Neural cell (in vitro differentiated cells): ENCODE measurements around the gene INF2. TPM values are rescaled to one million over a fixed set of nuclear protein-coding genes. Genes with fewer than 3 reads are reported as not detected.
"Not testable (repeated sequence)": the region's sequence is repeated elsewhere in the genome, so short reads cannot be mapped to it uniquely, and the experiment has no call there.

Experiments
- H2AFZ ChIP-seq: fragments of 200-600, 300-800 bp; sonication (generic), shearing (Covaris generic); 2 replicates; pipeline ENCODE4 v1.6.0; 2014; ENCODE audit warnings: low read depth, mild to moderate bottlenecking, antibody characterized with exemption, low read length, moderate library complexity
- H3F3A ChIP-seq: fragments of 200-600 bp; shearing (Covaris generic); 2 replicates; pipeline ENCODE4 v1.6.1; 2016; ENCODE audit warnings: mild to moderate bottlenecking, moderate library complexity, mixed read lengths, antibody characterized with exemption, low read length; ENCODE audit not compliant: insufficient read depth, poor library complexity, severe bottlenecking
- H3K27ac ChIP-seq: fragments of 200-600, 300-800 bp; sonication (generic), shearing (Covaris generic); 2 replicates; pipeline ENCODE4 v1.5.1; 2014; ENCODE audit warnings: mild to moderate bottlenecking, low read length, moderate library complexity
- H3K27me3 ChIP-seq: fragments of 300-800, 200-600 bp; sonication (generic), shearing (Covaris generic); 2 replicates; pipeline ENCODE4 v1.6.0; 2014; ENCODE audit warnings: mild to moderate bottlenecking, low read depth, low read length, moderate library complexity; ENCODE audit not compliant: insufficient read depth
- H3K36me3 ChIP-seq: fragments of 300-800, 200-600 bp; sonication (generic), shearing (Covaris generic); 2 replicates; pipeline ENCODE4 v1.5.1; 2014; ENCODE audit warnings: mild to moderate bottlenecking, antibody characterized with exemption, low read length, moderate library complexity; ENCODE audit not compliant: insufficient read depth
- H3K4me2 ChIP-seq: fragments of 300-800, 200-600 bp; sonication (generic), shearing (Covaris generic); 2 replicates; pipeline ENCODE4 v1.6.0; 2014; ENCODE audit warnings: mild to moderate bottlenecking, low read length
- H3K4me3 ChIP-seq: fragments of 300-800, 200-600 bp; sonication (generic), shearing (Covaris generic); 2 replicates; pipeline ENCODE4 v1.5.1; 2014; ENCODE audit warnings: mild to moderate bottlenecking, low read length, moderate library complexity
- H3K79me2 ChIP-seq: fragments of 200-600 bp; shearing (Covaris generic); replicated peaks from 2 replicates; pipeline ENCODE4 v1.6.0; 2014; ENCODE audit warnings: mild to moderate bottlenecking, low read length, moderate library complexity; ENCODE audit not compliant: insufficient read depth
- H3K9ac ChIP-seq: fragments of 300-800, 200-600 bp; sonication (generic), shearing (Covaris generic); 2 replicates; pipeline ENCODE4 v1.6.1; 2016; ENCODE audit warnings: mild to moderate bottlenecking, low read length, mixed read lengths
- H3K9me2 ChIP-seq: fragments of 200-600 bp; shearing (Covaris generic); 2 replicates; pipeline ENCODE4 v1.6.1; 2016; ENCODE audit warnings: mild to moderate bottlenecking, low read length, mixed read lengths; ENCODE audit not compliant: insufficient read depth
- H3K9me3 ChIP-seq: fragments of 200-600, 300-800 bp; sonication (generic), shearing (Covaris generic); 2 replicates; pipeline ENCODE4 v1.6.1; 2016; ENCODE audit warnings: mild to moderate bottlenecking, mixed run types, low read length, moderate library complexity, mixed read lengths
- H4K20me1 ChIP-seq: fragments of 200-600 bp; shearing (Covaris generic); 2 replicates; pipeline ENCODE4 v1.6.1; 2016; ENCODE audit warnings: mild to moderate bottlenecking, mixed run types; ENCODE audit not compliant: insufficient read depth
- EP300 ChIP-seq: fragments of 450-650 bp; conservative IDR thresholded peaks from 2 replicates; pipeline ENCODE4 v1.6.1; 2014; ENCODE audit warnings: antibody characterized with exemption, mild to moderate bottlenecking, moderate library complexity; ENCODE audit not compliant: poor library complexity, severe bottlenecking
- EZH2 ChIP-seq: fragments of 200-600, 300-800 bp; shearing (Covaris generic), sonication (generic); IDR thresholded peaks from 2 replicates; pipeline ENCODE4 v1.6.1; 2014; ENCODE audit warnings: antibody characterized with exemption, low read length, borderline replicate concordance, mild to moderate bottlenecking; ENCODE audit not compliant: insufficient read depth, poor library complexity, severe bottlenecking
- MXI1 ChIP-seq: fragments of 450-650 bp; conservative IDR thresholded peaks from 2 replicates; pipeline ENCODE4 v1.6.1; 2014; ENCODE audit warnings: antibody characterized with exemption, mild to moderate bottlenecking; ENCODE audit not compliant: poor library complexity, severe bottlenecking
- POLR2AphosphoS5 ChIP-seq: IDR thresholded peaks from 2 replicates; pipeline ENCODE4 v1.6.1; 2012
- RAD21 ChIP-seq: fragments of 450-650 bp; conservative IDR thresholded peaks from 2 replicates; pipeline ENCODE4 v1.6.1; 2014; ENCODE audit warnings: antibody characterized with exemption, mild to moderate bottlenecking, moderate library complexity
- SMC3 ChIP-seq: fragments of 450-650 bp; conservative IDR thresholded peaks from 2 replicates; pipeline ENCODE4 v1.6.1; 2014; ENCODE audit warnings: antibody characterized with exemption, mild to moderate bottlenecking, moderate library complexity; ENCODE audit not compliant: poor library complexity
- TAF1 ChIP-seq: IDR thresholded peaks from 2 replicates; pipeline ENCODE4 v1.6.1; 2012; ENCODE audit warnings: low read depth
- polyA plus RNA-seq: library from polyadenylated mRNA; depleted of rRNA; stranded (reverse); fragments of >200 nt; gene quantifications from 2 replicates; pipeline ENCODE4 v1.2.3, GENCODE V29; 2014
- TF ChIP-seq, protein P1 (sequence below): fragments of 450-650 bp; IDR thresholded peaks from 2 replicates; pipeline ENCODE4 v1.5.1; 2014; ENCODE audit warnings: antibody characterized with exemption, mild to moderate bottlenecking, moderate library complexity; ENCODE audit not compliant: poor library complexity, severe bottlenecking
- TF ChIP-seq, protein P2 (sequence below): IDR thresholded peaks from 2 replicates; pipeline ENCODE4 v1.6.1; 2012; ENCODE audit warnings: borderline replicate concordance

INF2 gene
- polyA plus RNA-seq, 1 donor from 2014 or later = 0.02 TPM

DNA sequence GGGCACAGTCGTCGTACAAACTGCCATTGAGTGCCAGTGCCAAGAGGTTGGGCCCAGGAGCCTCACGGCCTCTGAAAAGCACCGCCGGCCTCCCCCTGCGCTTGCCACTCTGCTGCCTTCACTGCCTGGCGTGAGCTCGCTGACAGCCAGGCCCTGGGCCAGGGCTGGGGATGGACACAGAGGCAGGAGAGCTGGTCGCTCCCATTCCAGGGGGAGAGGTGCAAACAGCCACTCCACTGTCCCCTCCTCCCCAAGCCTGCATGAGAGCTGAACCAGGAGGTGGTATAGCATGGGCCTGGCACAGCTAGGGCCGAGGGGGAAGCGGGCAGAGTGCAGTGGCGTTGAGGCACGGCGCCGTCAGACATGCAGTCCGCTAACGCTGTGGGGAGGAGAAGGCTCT, 39.2 kb downstream of the INF2 start:
- TF ChIP-seq EZH2 = no peak
- TF ChIP-seq, protein P1, sequence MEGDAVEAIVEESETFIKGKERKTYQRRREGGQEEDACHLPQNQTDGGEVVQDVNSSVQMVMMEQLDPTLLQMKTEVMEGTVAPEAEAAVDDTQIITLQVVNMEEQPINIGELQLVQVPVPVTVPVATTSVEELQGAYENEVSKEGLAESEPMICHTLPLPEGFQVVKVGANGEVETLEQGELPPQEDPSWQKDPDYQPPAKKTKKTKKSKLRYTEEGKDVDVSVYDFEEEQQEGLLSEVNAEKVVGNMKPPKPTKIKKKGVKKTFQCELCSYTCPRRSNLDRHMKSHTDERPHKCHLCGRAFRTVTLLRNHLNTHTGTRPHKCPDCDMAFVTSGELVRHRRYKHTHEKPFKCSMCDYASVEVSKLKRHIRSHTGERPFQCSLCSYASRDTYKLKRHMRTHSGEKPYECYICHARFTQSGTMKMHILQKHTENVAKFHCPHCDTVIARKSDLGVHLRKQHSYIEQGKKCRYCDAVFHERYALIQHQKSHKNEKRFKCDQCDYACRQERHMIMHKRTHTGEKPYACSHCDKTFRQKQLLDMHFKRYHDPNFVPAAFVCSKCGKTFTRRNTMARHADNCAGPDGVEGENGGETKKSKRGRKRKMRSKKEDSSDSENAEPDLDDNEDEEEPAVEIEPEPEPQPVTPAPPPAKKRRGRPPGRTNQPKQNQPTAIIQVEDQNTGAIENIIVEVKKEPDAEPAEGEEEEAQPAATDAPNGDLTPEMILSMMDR = no peak
- TF ChIP-seq SMC3 = no peak
- TF ChIP-seq, protein P2, sequence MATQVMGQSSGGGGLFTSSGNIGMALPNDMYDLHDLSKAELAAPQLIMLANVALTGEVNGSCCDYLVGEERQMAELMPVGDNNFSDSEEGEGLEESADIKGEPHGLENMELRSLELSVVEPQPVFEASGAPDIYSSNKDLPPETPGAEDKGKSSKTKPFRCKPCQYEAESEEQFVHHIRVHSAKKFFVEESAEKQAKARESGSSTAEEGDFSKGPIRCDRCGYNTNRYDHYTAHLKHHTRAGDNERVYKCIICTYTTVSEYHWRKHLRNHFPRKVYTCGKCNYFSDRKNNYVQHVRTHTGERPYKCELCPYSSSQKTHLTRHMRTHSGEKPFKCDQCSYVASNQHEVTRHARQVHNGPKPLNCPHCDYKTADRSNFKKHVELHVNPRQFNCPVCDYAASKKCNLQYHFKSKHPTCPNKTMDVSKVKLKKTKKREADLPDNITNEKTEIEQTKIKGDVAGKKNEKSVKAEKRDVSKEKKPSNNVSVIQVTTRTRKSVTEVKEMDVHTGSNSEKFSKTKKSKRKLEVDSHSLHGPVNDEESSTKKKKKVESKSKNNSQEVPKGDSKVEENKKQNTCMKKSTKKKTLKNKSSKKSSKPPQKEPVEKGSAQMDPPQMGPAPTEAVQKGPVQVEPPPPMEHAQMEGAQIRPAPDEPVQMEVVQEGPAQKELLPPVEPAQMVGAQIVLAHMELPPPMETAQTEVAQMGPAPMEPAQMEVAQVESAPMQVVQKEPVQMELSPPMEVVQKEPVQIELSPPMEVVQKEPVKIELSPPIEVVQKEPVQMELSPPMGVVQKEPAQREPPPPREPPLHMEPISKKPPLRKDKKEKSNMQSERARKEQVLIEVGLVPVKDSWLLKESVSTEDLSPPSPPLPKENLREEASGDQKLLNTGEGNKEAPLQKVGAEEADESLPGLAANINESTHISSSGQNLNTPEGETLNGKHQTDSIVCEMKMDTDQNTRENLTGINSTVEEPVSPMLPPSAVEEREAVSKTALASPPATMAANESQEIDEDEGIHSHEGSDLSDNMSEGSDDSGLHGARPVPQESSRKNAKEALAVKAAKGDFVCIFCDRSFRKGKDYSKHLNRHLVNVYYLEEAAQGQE = no peak
- TF ChIP-seq RAD21 = no peak
- TF ChIP-seq TAF1 = no peak
- no peak for TF ChIP-seq MXI1
- TF ChIP-seq POLR2AphosphoS5 = no peak
- no peak for TF ChIP-seq EP300
- H4K20me1 ChIP-seq = no peaks in the 10 kb centered on the region
- no peaks in the 10 kb centered on the region for H3K36me3 ChIP-seq
- no peaks in the 10 kb centered on the region for H3K79me2 ChIP-seq
- H3K9me2 ChIP-seq = no peaks in the 10 kb centered on the region
- peaks cover 3% of the 10 kb centered on the region for H3K27me3 ChIP-seq
- H3K4me3 ChIP-seq = no peak overlapping the region
- H3K9ac ChIP-seq = no peak overlapping the region
- no peaks in the 10 kb centered on the region for H3F3A ChIP-seq
- H3K27ac ChIP-seq = no peak overlapping the region
- no peaks in the 10 kb centered on the region for H3K9me3 ChIP-seq
- H3K4me2 ChIP-seq = no peak overlapping the region
- no peak overlapping the region for H2AFZ ChIP-seq

DNA sequence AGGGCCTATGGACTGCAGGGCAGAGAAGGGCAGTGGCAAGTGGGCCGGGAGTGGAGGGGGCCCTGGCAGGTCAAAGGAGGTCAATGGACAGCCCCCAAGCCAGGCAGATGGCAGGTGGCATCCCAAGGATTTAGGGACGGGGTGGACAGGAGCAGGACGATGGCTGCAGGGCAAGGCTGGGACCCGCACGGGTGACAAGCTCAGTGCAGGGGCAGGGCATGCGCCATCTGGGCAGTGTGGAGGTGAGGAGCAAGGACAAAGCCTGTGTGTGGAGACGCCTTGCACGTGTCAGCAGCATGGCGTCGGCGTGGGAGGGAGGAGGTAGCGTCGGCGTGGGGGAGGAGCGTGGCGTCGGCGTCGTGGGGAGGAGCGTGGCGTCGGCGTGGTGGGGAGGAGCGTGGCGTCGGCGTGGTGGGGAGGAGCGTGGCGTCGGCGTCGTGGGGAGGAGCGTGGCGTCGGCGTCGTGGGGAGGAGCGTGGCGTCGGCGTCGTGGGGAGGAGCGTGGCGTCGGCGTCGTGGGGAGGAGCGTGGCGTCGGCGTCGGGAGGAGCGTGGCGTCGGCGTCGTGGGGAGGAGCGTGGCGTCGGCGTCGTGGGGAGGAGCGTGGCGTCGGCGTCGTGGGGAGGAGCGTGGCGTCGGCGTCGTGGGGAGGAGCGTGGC, 39.9 kb downstream of the INF2 start:
- H3K4me3 ChIP-seq, H2AFZ ChIP-seq, H3K79me2 ChIP-seq, H3K9me3 ChIP-seq, H4K20me1 ChIP-seq, H3K4me2 ChIP-seq, H3K9me2 ChIP-seq, H3K36me3 ChIP-seq, H3K9ac ChIP-seq, H3K27ac ChIP-seq, H3K27me3 ChIP-seq, H3F3A ChIP-seq: not testable (repeated sequence)

GRCh38 chr14:104729835-104730181, 40.4 kb downstream of the INF2 start:
- no peak overlapping the region for H3K27ac ChIP-seq
- TF ChIP-seq, protein P1 = no peak
- TF ChIP-seq, protein P2 = no peak
- TF ChIP-seq POLR2AphosphoS5 (no peak), MXI1 (no peak), RAD21 (no peak), TAF1 (no peak), SMC3 (no peak), EZH2 (no peak)

More at GRCh38 chr14:104729835-104730181, 40.4 kb downstream of the INF2 start:
- H3K9me2 ChIP-seq = no peaks in the 10 kb centered on the region
- H3K9me3 ChIP-seq = no peaks in the 10 kb centered on the region
- no peak overlapping the region for H3K4me2 ChIP-seq
- no peaks in the 10 kb centered on the region for H3K27me3 ChIP-seq
- no peaks in the 10 kb centered on the region for H4K20me1 ChIP-seq
- no peak overlapping the region for H3K9ac ChIP-seq
- no peaks in the 10 kb centered on the region for H3K36me3 ChIP-seq
- no peak overlapping the region for H2AFZ ChIP-seq
- H3F3A ChIP-seq = no peaks in the 10 kb centered on the region
- no peak overlapping the region for H3K4me3 ChIP-seq
- no peaks in the 10 kb centered on the region for H3K79me2 ChIP-seq
